ENCODE results near the gene PCSK4. TPM values are rescaled to one million over a fixed set of nuclear protein-coding genes. Genes with fewer than 3 reads are reported as not detected.
A peak's percentile ranks its signal among the peaks of the same experiment; 100 is the strongest.

Gene PCSK4
- total RNA-seq, 1 experiment from 2014 or later = 3.9 TPM

DNA sequence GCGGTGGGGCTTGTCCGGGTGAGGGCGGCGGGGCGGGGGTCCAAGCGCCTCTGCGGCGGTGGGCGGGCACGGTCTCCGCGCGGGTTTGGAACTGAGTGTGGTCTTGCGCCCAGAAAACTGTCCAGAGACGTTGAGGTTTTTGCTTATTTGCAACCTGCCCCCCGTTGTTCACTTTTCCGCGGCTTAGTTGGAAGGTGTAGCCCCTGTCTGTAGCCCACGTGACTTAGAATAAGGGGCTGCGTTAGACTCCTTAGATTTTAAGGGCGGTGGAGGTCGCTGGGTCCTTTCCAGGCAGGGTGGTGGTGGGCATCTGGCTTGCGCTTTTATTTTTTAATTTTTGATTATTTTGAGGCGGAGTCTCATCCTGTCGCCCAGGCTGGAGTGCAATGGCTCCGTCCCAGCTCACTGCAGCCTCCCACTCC, 51.2 kb downstream of the PCSK4 start:
- peak overlapping the region; percentile 95 for H3K4me2 ChIP-seq (ENCODE audit: low read length)
- peak overlapping the region; percentile 100 for H3K9ac ChIP-seq (ENCODE audit: low read length)
- peaks cover 16% of the 10 kb centered on the region for H3K4me1 ChIP-seq (ENCODE audit: insufficient read depth, low read length)
- H3K4me3 ChIP-seq (ENCODE audit: low read length) = peak overlapping the region; percentile 78
- no peaks in the 10 kb centered on the region for H3K27me3 ChIP-seq (ENCODE audit: low read length)
- peaks cover 37% of the 10 kb centered on the region for H3K79me2 ChIP-seq (ENCODE audit: low read length)
- BruUV-seq (replicated peaks) = no TSS peak
- intact Hi-C loops (cut with micrococcal nuclease) = no loop called here
- DNase-seq (no peak), ATAC-seq (no peak)
- H3F3A ChIP-seq (ENCODE audit: low read length, unreplicated experiment) = peaks cover 6% of the 10 kb centered on the region
- peaks cover 31% of the 10 kb centered on the region for H4K20me1 ChIP-seq (ENCODE audit: low read length)
- peak overlapping the region; percentile 61 for H3K27ac ChIP-seq (ENCODE audit: low read length)
- H2AFZ ChIP-seq (ENCODE audit: low read length) = no peak overlapping the region
- H3K36me3 ChIP-seq (ENCODE audit: low read depth, low read length) = peaks cover 30% of the 10 kb centered on the region
- ChIA-PET CTCF (no interaction called here), POLR2A (ENCODE audit: unreplicated experiment) (no interaction called here)
- TF ChIP-seq CTCF (conservative IDR thresholded peaks at IDR 0.05; ENCODE audit: low read depth, low read length) = no peak
- TF ChIP-seq EZH2phosphoT487 (IDR thresholded peaks at IDR 0.05; ENCODE audit: borderline replicate concordance, low read length) = no peak
- TF ChIP-seq EZH2 (IDR thresholded peaks at IDR 0.05; ENCODE audit: low read length, unreplicated experiment) = no peak
- no peaks in the 10 kb centered on the region for H3K9me2 ChIP-seq (replicated peaks; ENCODE audit: low read length)
- no peaks in the 10 kb centered on the region for H3K9me3 ChIP-seq (ENCODE audit: low read length)

DNA sequence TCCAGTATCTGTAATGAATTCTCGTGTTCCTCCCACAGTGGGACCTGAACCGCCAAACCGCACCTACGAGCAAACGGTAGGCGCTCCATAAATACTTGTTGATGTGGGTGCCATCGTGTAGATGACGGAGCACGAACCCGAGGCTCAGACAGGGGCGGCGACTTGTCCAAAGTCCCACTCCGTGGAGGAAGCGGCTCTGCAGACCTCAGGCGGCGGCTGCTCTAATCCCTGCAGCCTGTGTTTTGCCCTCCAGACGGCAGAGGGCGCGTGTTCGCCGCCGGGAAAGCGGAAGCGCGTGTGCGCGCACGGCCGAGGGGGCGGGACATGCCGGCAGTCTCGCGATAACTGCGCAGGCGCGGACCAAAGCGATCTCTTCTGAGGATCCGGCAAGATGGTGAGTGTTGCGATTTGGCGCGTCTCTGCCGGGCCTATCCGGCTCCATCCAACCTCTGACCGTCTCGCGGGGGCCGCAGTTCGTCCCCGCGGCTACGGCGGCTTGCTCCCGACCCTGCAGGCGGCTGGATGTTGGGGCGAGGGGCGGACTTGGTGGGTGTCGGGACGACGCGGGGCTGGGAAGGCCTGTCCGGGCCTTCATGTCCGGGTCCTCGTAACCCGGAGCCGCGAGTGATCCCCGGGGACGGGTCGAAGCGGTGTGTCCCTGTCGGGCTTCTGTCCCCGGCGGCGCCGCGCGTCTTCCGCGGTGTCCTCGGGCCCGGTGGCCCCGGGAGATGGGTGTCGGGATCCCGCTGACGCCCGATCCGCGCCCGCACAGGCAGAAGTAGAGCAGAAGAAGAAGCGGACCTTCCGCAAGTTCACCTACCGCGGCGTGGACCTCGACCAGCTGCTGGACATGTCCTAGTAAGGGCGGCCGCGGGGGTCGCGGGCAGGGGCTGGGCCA, 51.9 kb downstream of the PCSK4 start, which contains the start of gene RPS15:
Gene RPS15, plus strand, starts transcription at position 362 of the 898 bp plus-strand sequence. Its CDS starts 30 bp downstream, at position 392.
- peak within 1 kb of the TSS; percentile 71 for H2AFZ ChIP-seq (ENCODE audit: low read length)
- peaks cover 37% of the 10 kb centered on the region for H3K79me2 ChIP-seq (ENCODE audit: low read length)
- BruUV-seq (replicated peaks) = TSS peak; percentile 62
- H3K9me3 ChIP-seq (ENCODE audit: low read length) = no peaks in the 10 kb centered on the region
- no peaks in the 10 kb centered on the region for H3K9me2 ChIP-seq (replicated peaks; ENCODE audit: low read length)
- H3F3A ChIP-seq (ENCODE audit: low read length, unreplicated experiment) = peaks cover 6% of the 10 kb centered on the region
- peaks cover 31% of the 10 kb centered on the region for H4K20me1 ChIP-seq (ENCODE audit: low read length)
- H3K27ac ChIP-seq (ENCODE audit: low read length) = peak within 1 kb of the TSS; percentile 61
- ChIA-PET CTCF (no interaction called here), POLR2A (ENCODE audit: unreplicated experiment) (no interaction called here)
- peak within 1 kb of the TSS; percentile 78 for H3K4me3 ChIP-seq (ENCODE audit: low read length)
- peak; percentile 78 for ATAC-seq
- DNase-seq = peak; percentile 90
- H3K9ac ChIP-seq (ENCODE audit: low read length) = peak within 1 kb of the TSS; percentile 100
- H3K4me2 ChIP-seq (ENCODE audit: low read length) = peak within 1 kb of the TSS; percentile 95
- peaks cover 30% of the 10 kb centered on the region for H3K36me3 ChIP-seq (ENCODE audit: low read depth, low read length)
- H3K4me1 ChIP-seq (ENCODE audit: insufficient read depth, low read length) = peaks cover 11% of the 10 kb centered on the region
- intact Hi-C loops (cut with micrococcal nuclease) = no loop called here
- no peaks in the 10 kb centered on the region for H3K27me3 ChIP-seq (ENCODE audit: low read length)
- TF ChIP-seq EZH2phosphoT487 (IDR thresholded peaks at IDR 0.05; ENCODE audit: borderline replicate concordance, low read length) (no peak), CTCF (conservative IDR thresholded peaks at IDR 0.05; ENCODE audit: low read depth, low read length) (peak; percentile 75)

- intact Hi-C loops (cut with micrococcal nuclease) = no loop called here
- CTCF ChIA-PET = no interaction called here
- H3K9ac ChIP-seq (ENCODE audit: low read length) = no peak overlapping the region
These were observed 52.5 kb downstream of the PCSK4 start for GRCh38 chr19:1437609-1438008.

More at GRCh38 chr19:1437609-1438008, 52.5 kb downstream of the PCSK4 start:
- Histone ChIP-seq H3K79me2 (ENCODE audit: low read length) (peaks cover 37% of the 10 kb centered on the region), H3F3A (ENCODE audit: low read length, unreplicated experiment) (peaks cover 6% of the 10 kb centered on the region), H3K36me3 (ENCODE audit: low read depth, low read length) (peaks cover 30% of the 10 kb centered on the region), H3K4me2 (ENCODE audit: low read length) (peak overlapping the region; percentile 74), H3K27me3 (ENCODE audit: low read length) (no peaks in the 10 kb centered on the region), H3K4me3 (ENCODE audit: low read length) (peak overlapping the region; percentile 78; the same call in 1 of the 2 replicates), H3K4me1 (ENCODE audit: insufficient read depth, low read length) (peaks cover 11% of the 10 kb centered on the region), H4K20me1 (ENCODE audit: low read length) (peaks cover 31% of the 10 kb centered on the region), H3K9me2 (replicated peaks; ENCODE audit: low read length) (no peaks in the 10 kb centered on the region), H3K27ac (ENCODE audit: low read length) (no peak overlapping the region), H2AFZ (ENCODE audit: low read length) (peak overlapping the region; percentile 71), H3K9me3 (ENCODE audit: low read length) (no peaks in the 10 kb centered on the region)
- BruUV-seq (replicated peaks) = no TSS peak
- TF ChIP-seq EZH2phosphoT487 (IDR thresholded peaks at IDR 0.05; ENCODE audit: borderline replicate concordance, low read length) (no peak), CTCF (conservative IDR thresholded peaks at IDR 0.05; ENCODE audit: low read depth, low read length) (no peak), EZH2 (IDR thresholded peaks at IDR 0.05; ENCODE audit: low read length, unreplicated experiment) (no peak)
- ATAC-seq (no peak), DNase-seq (no peak)
- POLR2A ChIA-PET (ENCODE audit: unreplicated experiment) = no interaction called here
